GM12878 (cell line): ENCODE data around the gene USF1. TPM values are rescaled to one million over a fixed set of nuclear protein-coding genes. Genes with fewer than 3 reads are reported as not detected.

Experiments used
- ATAC-seq: fragments of 200-7000 bp; cut with Tn5 transposase; 3 replicates; pipeline ENCODE4 v1.9.1; 2020; ENCODE audit warnings: mild to moderate bottlenecking, moderate library complexity
- BruUV-seq: library from RNA; stranded (reverse); fragments of 400-500 nt; replicated peaks from 2 replicates; lab custom pipeline; 2021; lab: Mats Ljungman, UMichigan
- CTCF ChIA-PET: fragments of 300-600 bp; sonication (Branson Sonifier 250); formaldehyde crosslinking; extraction: SDS; loops from one replicate; lab custom pipeline; 2021; ENCODE audit warnings: inconsistent platforms; lab: Yijun Ruan, JAX
- POLR2A ChIA-PET: fragments of 350-600 bp; formaldehyde crosslinking; extraction: SDS; loops from one replicate; lab custom pipeline; 2021; ENCODE audit warnings: inconsistent platforms; lab: Charles Lee
- RAD21 ChIA-PET: fragments of 300-600 bp; sonication (Branson Sonifier 250); formaldehyde crosslinking; loops from one replicate; lab custom pipeline; 2023; ENCODE audit warnings: antibody characterized with exemption; ENCODE audit not compliant: unreplicated experiment; lab: Charles Lee
- SMC1A ChIA-PET: fragments of 300-600 bp; sonication (Branson Sonifier 250); formaldehyde crosslinking; loops from one replicate; lab custom pipeline; 2023; ENCODE audit not compliant: unreplicated experiment, uncharacterized antibody; lab: Charles Lee
- DNase-seq: peaks from one replicate; pipeline ENCODE4 v3.0.0-alpha.2; 2011; ENCODE audit warnings: low read depth, low spot score
- FAIRE-seq: peaks from 3 replicates; lab custom pipeline; 2011; peaks lifted over from hg19 to GRCh38; lab: Jason Lieb, UNC
- H2AFZ ChIP-seq: 2 replicates; pipeline ENCODE4 v1.6.0; 2011; ENCODE audit warnings: low read depth, low read length, control low read depth; ENCODE audit not compliant: control insufficient read depth
- H3K27ac ChIP-seq: 2 replicates; pipeline ENCODE4 v1.5.1; 2011; ENCODE audit warnings: control low read depth; ENCODE audit not compliant: control insufficient read depth, insufficient read depth
- H3K27me3 ChIP-seq, 2 experiments: replicated peaks in 1 of 2; 2 replicates each; pipeline versions ENCODE4 v1.6.0 to v1.6.1; 2011; ENCODE audit warnings: low read length in 1 of 2; ENCODE audit not compliant: control insufficient read depth in 2 of 2, insufficient read depth in 2 of 2
- H3K36me3 ChIP-seq, 2 experiments: 2 replicates each; pipeline ENCODE4 v1.5.1; 2011; ENCODE audit warnings: low read length in 1 of 2; ENCODE audit not compliant: control insufficient read depth in 2 of 2, insufficient read depth in 2 of 2
- H3K4me1 ChIP-seq: 2 replicates; pipeline ENCODE4 v1.6.1; 2011; ENCODE audit warnings: mild to moderate bottlenecking, low read length, moderate library complexity, mixed read lengths; ENCODE audit not compliant: control insufficient read depth, insufficient read depth
- H3K4me2 ChIP-seq: 2 replicates; pipeline ENCODE4 v1.6.0; 2011; ENCODE audit warnings: control low read depth; ENCODE audit not compliant: control insufficient read depth, insufficient read depth
- H3K4me3 ChIP-seq: fragments of 200-600 bp; sonication (generic); 2 replicates; pipeline ENCODE4 v1.5.1; 2016
- H3K79me2 ChIP-seq: 2 replicates; pipeline ENCODE4 v1.6.0; 2011; ENCODE audit warnings: low read length; ENCODE audit not compliant: control insufficient read depth, insufficient read depth
- H3K9ac ChIP-seq: 2 replicates; pipeline ENCODE4 v1.8.0; 2011; ENCODE audit warnings: low read length, control low read depth, mixed read lengths; ENCODE audit not compliant: control insufficient read depth, insufficient read depth
- H3K9me3 ChIP-seq: replicated peaks from 3 replicates; pipeline ENCODE4 v1.5.1; 2011; ENCODE audit warnings: mild to moderate bottlenecking, low read length; ENCODE audit not compliant: control insufficient read depth, insufficient read depth
- H4K20me1 ChIP-seq: 2 replicates; pipeline ENCODE4 v1.6.0; 2011; ENCODE audit not compliant: control insufficient read depth, insufficient read depth
- EGR1 ChIP-seq, 2 experiments: IDR thresholded peaks; 1 replicate in 1 of 2; 2 replicates in 1 of 2; pipeline ENCODE4 v1.6.1; 2011 to 2012; ENCODE audit warnings: low read depth in 2 of 2, low read length in 2 of 2, borderline replicate concordance in 1 of 2, mild to moderate bottlenecking in 1 of 2, moderate library complexity in 1 of 2
- NR2F1 ChIP-seq: fragments of 450-650 bp; conservative IDR thresholded peaks from 2 replicates; pipeline ENCODE4 v1.6.1; 2017; ENCODE audit warnings: mild to moderate bottlenecking
- POLR2AphosphoS5 ChIP-seq: IDR thresholded peaks from 2 replicates; pipeline ENCODE4 v1.6.1; 2011; ENCODE audit warnings: mild to moderate bottlenecking, low read length, inconsistent platforms
- POU2F2 ChIP-seq: IDR thresholded peaks from 3 replicates; pipeline ENCODE4 v1.6.1; 2011; ENCODE audit warnings: low read depth, mild to moderate bottlenecking, low read length, borderline replicate concordance
- TCF12 ChIP-seq: IDR thresholded peaks from 2 replicates; pipeline ENCODE4 v1.6.1; 2011; ENCODE audit warnings: low read depth, mild to moderate bottlenecking, low read length
- YY1 ChIP-seq: IDR thresholded peaks from 2 replicates; pipeline ENCODE4 v1.6.1; 2011; ENCODE audit warnings: low read depth, mild to moderate bottlenecking, low read length
- ZBED1 ChIP-seq: IDR thresholded peaks from 2 replicates; pipeline ENCODE4 v1.6.1; 2016; ENCODE audit warnings: borderline replicate concordance
- WGBS: methylation state at CpG from one replicate; pipeline ENCODE4 v1.1.6; 2016; ENCODE audit warnings: low lambda C conversion rate; ENCODE audit not compliant: insufficient replicate concordance, insufficient coverage; ENCODE audit errors: missing lambda C conversion rate; 5-methylcytosine and 5-hydroxymethylcytosine counted together
- in situ Hi-C: fragments of 300-500 bp; cut with MboI; formaldehyde crosslinking; loops from 9 replicates; pipeline ENCODE4 v1.14.3; 2018; ENCODE audit warnings: mixed read lengths
- intact Hi-C: fragments of 100-400 bp; cut with micrococcal nuclease; formaldehyde crosslinking; loops from one replicate; pipeline ENCODE4 v1.14.2; 2022; ENCODE audit not compliant: unreplicated experiment
- polyA plus RNA-seq, 11 experiments: library from polyadenylated mRNA; depleted of rRNA in 4 of 11; unstranded in 6 of 11; stranded (reverse) in 5 of 11; fragments of >200 nt; fragmentation: Nextera tagmentation in 4 of 11; fragmentation: Illumina TruSeq in 1 of 11; extraction: Ambion mirVana in 4 of 11; extraction: Trizol in 1 of 11; gene quantifications; 1 replicate in 1 of 11; 2 replicates in 10 of 11; pipeline versions ENCODE4 v1.2.1 to v1.2.3, GENCODE V29; 2011 to 2016; ENCODE audit warnings: inconsistent platforms in 2 of 11, missing spikeins in 2 of 11, low read depth in 1 of 11
- total RNA-seq, 4 experiments: library from RNA; depleted of rRNA in 3 of 4; stranded (reverse); fragments of >200 nt in 3 of 4; fragmentation: Illumina TruSeq in 1 of 4; extraction: Trizol in 1 of 4; gene quantifications; 2 replicates each; pipeline versions ENCODE4 v1.2.1 to v1.2.3, GENCODE V29; 2013 to 2021
- TF ChIP-seq, protein P1 (sequence below): IDR thresholded peaks from 2 replicates; pipeline ENCODE4 v1.6.1; 2011; ENCODE audit warnings: borderline replicate concordance, low read depth, mild to moderate bottlenecking, moderate library complexity, low read length; ENCODE audit not compliant: insufficient read depth, poor library complexity, severe bottlenecking

USF1 gene
- total and polyA plus RNA-seq, 10 of the 15 experiments (the other 5 are each of a cell fraction or from before 2014, with no cell fraction given) = 9.4 to 92.1 (median 53.5) TPM

DNA sequence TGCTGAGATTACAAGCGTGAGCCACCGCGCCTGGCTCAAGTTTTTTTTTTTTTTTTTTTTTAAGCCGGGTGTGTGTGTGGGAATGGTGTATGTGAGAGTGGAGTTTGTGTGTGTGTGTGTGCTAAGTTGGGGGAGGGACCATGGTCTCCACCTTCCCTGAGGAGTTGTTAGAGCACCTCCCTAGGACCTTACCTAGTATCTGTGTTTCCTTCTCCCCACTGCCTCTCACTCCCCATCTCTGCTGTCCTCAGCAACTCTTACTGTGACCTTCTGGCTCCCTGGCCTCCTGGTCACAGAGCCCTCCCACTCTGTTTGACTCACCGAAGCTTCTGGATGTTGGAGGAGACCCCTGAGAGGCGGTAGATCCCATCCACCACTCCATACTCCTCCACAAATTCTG is 13.5 kb upstream of the USF1 start:
- H3K4me2 ChIP-seq = no peak overlapping the region
- CTCF ChIA-PET = interaction anchor here (1.0 to 1.2 kb wide), 3 partner anchors 12 to 69 kb away, joined by 3 to 4 read pairs (median 3); partner anchors contain the start of gene USF1
- ATAC-seq = no peak
- DNase-seq = no peak
- POLR2A ChIA-PET = interaction anchor here (1.1 to 1.6 kb wide), 2 partner anchors 12 to 27 kb away, joined by 3 to 15 read pairs; no protein-coding TSS in a partner anchor
- H4K20me1 ChIP-seq = no peaks in the 10 kb centered on the region
- 95% methylated on average over 6 of the region's 6 CpGs for WGBS
- H3K4me3 ChIP-seq = no peak overlapping the region
- no peak for FAIRE-seq
- RAD21 ChIA-PET = interaction anchor here (0.9 kb wide), 1 partner anchor 13 kb away, joined by 4 read pairs; no protein-coding TSS in a partner anchor
- no peaks in the 10 kb centered on the region for H3K27me3 ChIP-seq
- H3K4me1 ChIP-seq = peaks cover 9% of the 10 kb centered on the region; the same call in 1 of the 2 replicates
- H3K9me3 ChIP-seq = no peaks in the 10 kb centered on the region
- no TSS peak for BruUV-seq
- no peak overlapping the region for H3K9ac ChIP-seq
- in situ Hi-C loops = no loop called here
- H3K36me3 ChIP-seq = peaks cover 10 to 12% of the 10 kb centered on the region in 2 experiments
- no peak for TF ChIP-seq YY1
- TF ChIP-seq, protein P1, sequence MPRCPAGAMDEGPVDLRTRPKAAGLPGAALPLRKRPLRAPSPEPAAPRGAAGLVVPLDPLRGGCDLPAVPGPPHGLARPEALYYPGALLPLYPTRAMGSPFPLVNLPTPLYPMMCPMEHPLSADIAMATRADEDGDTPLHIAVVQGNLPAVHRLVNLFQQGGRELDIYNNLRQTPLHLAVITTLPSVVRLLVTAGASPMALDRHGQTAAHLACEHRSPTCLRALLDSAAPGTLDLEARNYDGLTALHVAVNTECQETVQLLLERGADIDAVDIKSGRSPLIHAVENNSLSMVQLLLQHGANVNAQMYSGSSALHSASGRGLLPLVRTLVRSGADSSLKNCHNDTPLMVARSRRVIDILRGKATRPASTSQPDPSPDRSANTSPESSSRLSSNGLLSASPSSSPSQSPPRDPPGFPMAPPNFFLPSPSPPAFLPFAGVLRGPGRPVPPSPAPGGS = no peak
- TF ChIP-seq, all 136 proteins: peak for 0
- SMC1A ChIA-PET = interaction anchor here (0.6 to 2.5 kb wide), 6 partner anchors 9 to 232 kb away, joined by 3 to 10 read pairs (median 4); partner anchors contain the start of genes ARHGAP30, KLHDC9 and USF1
- peak overlapping the region; percentile 40 for H3K27ac ChIP-seq
- intact Hi-C loops = no loop called here
- H2AFZ ChIP-seq = no peak overlapping the region
- peaks cover 25% of the 10 kb centered on the region for H3K79me2 ChIP-seq

DNA sequence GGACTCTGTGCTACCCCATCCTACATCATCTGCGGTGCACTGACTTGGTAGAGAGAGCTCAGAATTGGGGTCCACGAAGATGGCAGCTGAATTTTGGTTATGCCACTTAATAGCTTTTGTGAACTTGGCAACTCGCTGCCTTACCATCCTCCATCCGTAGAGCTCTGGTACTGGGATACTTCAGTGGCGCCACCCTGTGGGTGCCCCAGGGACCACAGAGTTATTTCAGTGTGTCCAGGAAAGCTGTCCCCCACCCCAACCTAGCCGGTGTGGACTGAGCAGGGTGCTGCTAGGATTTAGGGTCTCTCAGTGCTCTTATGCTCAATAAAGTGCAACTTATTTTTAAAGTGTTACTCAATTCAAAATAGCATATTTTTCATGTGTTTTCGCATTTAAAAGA is 9.0 kb upstream of the USF1 start:
- SMC1A ChIA-PET = interaction anchor here (0.9 to 1.3 kb wide), 2 partner anchors 8 to 17 kb away, joined by 3 to 4 read pairs; no protein-coding TSS in a partner anchor
- Histone ChIP-seq H3K36me3 (peaks cover 32% of the 10 kb centered on the region in 2 experiments), H3K4me1 (no peaks in the 10 kb centered on the region), H3K4me2 (no peak overlapping the region), H3K27ac (no peak overlapping the region), H3K79me2 (peaks cover 3% of the 10 kb centered on the region), H2AFZ (no peak overlapping the region), H4K20me1 (no peaks in the 10 kb centered on the region), H3K27me3 (no peaks in the 10 kb centered on the region), H3K9ac (no peak overlapping the region), H3K4me3 (no peak overlapping the region), H3K9me3 (no peaks in the 10 kb centered on the region)
- BruUV-seq = no TSS peak
- FAIRE-seq = no peak
- no peak for TF ChIP-seq NR2F1
- TF ChIP-seq ZBED1 = no peak
- TF ChIP-seq POU2F2 = no peak
- TF ChIP-seq TCF12 = no peak
- no peak for TF ChIP-seq POLR2AphosphoS5
- no peak for TF ChIP-seq EGR1 (IDR thresholded peaks at IDR 0.05; ENCODE audit: borderline replicate concordance in 1 of 2, low read depth in 2 of 2, low read length in 2 of 2)
- in situ Hi-C loops (no loop called here), intact Hi-C loops (no loop called here)
- RAD21 ChIA-PET = interaction anchor here (1.2 kb wide), 2 partner anchors 17 to 58 kb away, joined by 3 to 4 read pairs; no protein-coding TSS in a partner anchor
- no peak for DNase-seq
- POLR2A ChIA-PET = interaction anchor here (1.4 kb wide), 1 partner anchor 17 kb away, joined by 4 read pairs; no protein-coding TSS in a partner anchor
- ATAC-seq = no peak
- CTCF ChIA-PET = interaction anchor here (0.8 kb wide), 1 partner anchor 8 kb away, joined by 3 read pairs; no protein-coding TSS in a partner anchor
- 78% methylated on average over 7 of the region's 7 CpGs for WGBS
